Muscle of leg (tissue), 11 donors: ENCODE data around the gene CSTF1. TPM values are rescaled to one million over a fixed set of nuclear protein-coding genes. Genes with fewer than 3 reads are reported as not detected.
A peak's percentile ranks its signal among the peaks of the same experiment; 100 is the strongest.
"Not testable (repeated sequence)": the region's sequence is repeated elsewhere in the genome, so short reads cannot be mapped to it uniquely, and the experiment has no call there.

Source experiments
- DNase-seq: peaks from one replicate; pipeline ENCODE4 v3.0.0; 2013
- H3K27ac ChIP-seq: one replicate; pipeline ENCODE4 v1.5.1; 2013; ENCODE audit warnings: mild to moderate bottlenecking, low read length, control low read depth
- H3K27me3 ChIP-seq: one replicate; pipeline ENCODE4 v1.6.1; 2013; ENCODE audit warnings: low read length; ENCODE audit not compliant: control insufficient read depth, insufficient read depth
- H3K36me3 ChIP-seq: one replicate; pipeline ENCODE4 v1.6.1; 2013; ENCODE audit warnings: low read length; ENCODE audit not compliant: control insufficient read depth, insufficient read depth
- H3K4me1 ChIP-seq: one replicate; pipeline ENCODE4 v1.6.1; 2013; ENCODE audit warnings: low read length; ENCODE audit not compliant: control insufficient read depth, insufficient read depth
- H3K4me3 ChIP-seq: one replicate; pipeline ENCODE4 v1.5.1; 2013; ENCODE audit warnings: low read length, control low read depth
- H3K9me3 ChIP-seq: replicated peaks from 2 replicates; pipeline ENCODE4 v1.6.1; 2013; ENCODE audit warnings: low read depth, low read length; ENCODE audit not compliant: control insufficient read depth
- WGBS: methylation state at CpG from one replicate; pipeline ENCODE4 v1.1.5; 2013; ENCODE audit warnings: missing lambda C conversion rate; ENCODE audit not compliant: insufficient coverage; 5-methylcytosine and 5-hydroxymethylcytosine counted together
- polyA plus RNA-seq, 8 donors: library from polyadenylated mRNA; unstranded; fragments of 120-200 nt; gene quantifications; one replicate each; pipeline versions ENCODE4 v1.2.1 to v1.2.3, GENCODE V29; 2013; ENCODE audit warnings: inconsistent platforms in 1 of 8, low replicate concordance in 1 of 8; ENCODE audit not compliant: insufficient read length in 8 of 8, insufficient read depth in 1 of 8
- total RNA-seq: library from RNA; stranded (reverse); fragments of 120-200 nt; gene quantifications from one replicate; pipeline ENCODE4 v1.2.4, GENCODE V29; 2013

The CSTF1 gene
- total and polyA plus RNA-seq, 9 donors: 23.6 to 31.3 (median 28.1) TPM

DNA sequence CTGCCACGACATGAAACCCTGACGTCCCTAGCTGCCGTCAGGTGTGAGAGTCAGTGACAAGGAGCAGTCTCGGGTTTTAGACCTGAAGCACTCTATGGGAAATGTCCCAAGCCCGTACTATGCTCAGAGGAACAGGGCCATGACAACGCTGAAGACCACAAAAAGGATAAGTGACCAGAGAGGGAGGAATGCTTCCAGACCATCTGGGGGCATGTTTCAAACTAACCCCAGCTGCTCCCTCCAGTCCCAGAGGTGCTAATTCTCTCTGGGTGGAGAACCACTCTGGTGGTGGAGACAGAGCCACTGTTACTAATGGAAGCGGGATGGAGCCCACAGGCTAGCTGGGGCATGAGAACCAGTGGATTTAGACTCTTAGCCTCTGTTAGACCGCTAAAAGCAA, 9.1 kb upstream of the CSTF1 start:
- peaks cover 36% of the 10 kb centered on the region for H3K36me3 ChIP-seq
- 76% methylated on average over 6 of the region's 8 CpGs for WGBS
- H3K27ac ChIP-seq: no peak overlapping the region
- no peak overlapping the region for H3K4me3 ChIP-seq
- no peaks in the 10 kb centered on the region for H3K4me1 ChIP-seq
- no peaks in the 10 kb centered on the region for H3K27me3 ChIP-seq
- no peaks in the 10 kb centered on the region for H3K9me3 ChIP-seq
- DNase-seq: no peak

DNA sequence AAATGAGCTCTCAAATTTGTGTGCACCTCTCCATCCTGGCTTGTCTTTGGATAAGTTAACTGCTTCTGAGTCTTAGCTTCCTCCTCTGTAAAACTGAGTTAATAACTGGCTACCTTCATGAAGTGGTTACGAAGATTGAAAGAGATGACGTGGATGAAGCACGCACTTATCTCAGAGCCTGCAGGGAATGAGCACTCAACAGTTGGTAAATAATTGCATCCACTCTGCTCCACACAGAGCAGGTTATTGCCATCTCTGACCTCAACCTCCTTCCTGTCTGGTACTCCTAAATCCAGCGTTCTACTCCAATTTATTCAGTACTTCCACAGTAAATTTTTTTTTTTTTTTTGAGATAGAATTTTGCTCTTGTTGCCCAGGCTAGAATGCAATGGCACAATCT, 7.3 kb upstream of the CSTF1 start:
- DNase-seq: no peak
- Histone ChIP-seq H3K27ac (no peak overlapping the region), H3K4me3 (no peak overlapping the region), H3K27me3 (no peaks in the 10 kb centered on the region), H3K4me1 (no peaks in the 10 kb centered on the region), H3K9me3 (no peaks in the 10 kb centered on the region), H3K36me3 (peaks cover 43% of the 10 kb centered on the region)
- 100% methylated on average over 3 of the region's 4 CpGs for WGBS

DNA sequence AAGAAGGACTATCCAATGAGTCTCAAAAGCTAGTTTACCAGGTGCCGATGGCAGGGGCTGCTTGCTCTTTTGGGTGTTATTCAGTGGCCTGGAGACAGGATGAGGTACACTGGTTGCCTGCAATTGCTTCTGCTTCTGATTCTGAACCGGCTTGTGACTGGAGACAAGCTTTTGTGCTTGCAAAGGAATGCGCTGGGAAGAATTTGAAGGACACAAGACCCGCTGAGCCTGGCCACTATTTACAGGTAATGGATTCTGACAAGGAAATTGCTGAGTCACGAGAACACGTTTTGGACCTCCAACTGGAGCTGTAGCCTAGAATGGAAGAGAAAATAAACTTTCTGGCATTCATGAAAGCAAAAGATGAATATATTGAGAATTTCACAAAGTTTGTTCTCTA, 6.2 kb upstream of the CSTF1 start:
- Histone ChIP-seq H3K4me3 (no peak overlapping the region), H3K9me3 (no peaks in the 10 kb centered on the region), H3K36me3 (peaks cover 43% of the 10 kb centered on the region), H3K4me1 (peaks cover 5% of the 10 kb centered on the region), H3K27ac (no peak overlapping the region), H3K27me3 (no peaks in the 10 kb centered on the region)
- DNase-seq: no peak
- WGBS: 93% methylated on average over 4 of the region's 6 CpGs

DNA sequence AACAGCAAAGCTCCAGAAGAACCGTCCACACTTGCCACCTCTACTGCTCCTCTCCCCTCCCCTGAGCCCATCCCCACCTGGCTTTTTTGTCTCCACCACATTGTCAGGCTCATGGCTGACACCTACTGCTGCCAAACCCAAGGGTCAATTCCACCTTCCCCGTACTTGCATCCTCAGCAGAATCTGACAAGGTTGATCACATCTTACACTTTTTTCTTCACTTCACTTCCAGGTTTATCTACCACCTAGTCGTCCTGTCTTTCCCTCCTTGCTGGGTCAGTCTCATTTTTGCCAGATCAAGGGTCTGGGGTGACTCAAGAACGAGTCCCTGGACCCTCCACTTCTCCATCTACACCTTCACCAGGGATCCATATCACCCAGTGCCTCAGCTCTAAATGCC, 3.6 kb upstream of the CSTF1 start:
- H3K27ac ChIP-seq: no peak overlapping the region
- no peak for DNase-seq
- H3K36me3 ChIP-seq: peaks cover 33% of the 10 kb centered on the region
- WGBS: 71% methylated on average over 4 of the region's 4 CpGs
- H3K4me3 ChIP-seq: no peak overlapping the region
- H3K4me1 ChIP-seq: peaks cover 14% of the 10 kb centered on the region
- no peaks in the 10 kb centered on the region for H3K9me3 ChIP-seq
- no peaks in the 10 kb centered on the region for H3K27me3 ChIP-seq

DNA sequence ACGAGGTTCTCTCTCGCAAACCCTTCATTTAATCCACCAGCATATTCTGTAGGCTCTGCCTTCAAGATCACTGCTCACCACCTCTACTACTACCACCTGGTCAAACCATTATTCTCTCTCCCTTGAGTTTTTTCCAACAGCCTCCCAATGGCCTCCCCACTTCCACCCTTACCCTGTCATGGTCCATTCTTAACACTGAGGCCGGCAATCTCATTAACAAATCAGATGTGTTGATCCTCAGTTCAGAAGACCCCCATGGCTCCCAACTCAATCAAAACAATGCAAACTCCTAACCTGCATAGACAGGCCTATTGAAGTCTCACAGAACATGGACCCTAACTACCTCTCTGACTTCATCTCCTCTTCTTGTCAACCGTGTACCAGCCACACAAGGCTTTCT, 2.6 kb upstream of the CSTF1 start:
- H3K36me3 ChIP-seq: peaks cover 28% of the 10 kb centered on the region
- no peak for DNase-seq
- H3K4me3 ChIP-seq: no peak overlapping the region
- H3K27ac ChIP-seq: no peak overlapping the region
- 93% methylated on average over 4 of the region's 4 CpGs for whole genome bisulfite sequencing
- H3K4me1 ChIP-seq: peaks cover 14% of the 10 kb centered on the region
- no peaks in the 10 kb centered on the region for H3K27me3 ChIP-seq
- H3K9me3 ChIP-seq: no peaks in the 10 kb centered on the region

DNA sequence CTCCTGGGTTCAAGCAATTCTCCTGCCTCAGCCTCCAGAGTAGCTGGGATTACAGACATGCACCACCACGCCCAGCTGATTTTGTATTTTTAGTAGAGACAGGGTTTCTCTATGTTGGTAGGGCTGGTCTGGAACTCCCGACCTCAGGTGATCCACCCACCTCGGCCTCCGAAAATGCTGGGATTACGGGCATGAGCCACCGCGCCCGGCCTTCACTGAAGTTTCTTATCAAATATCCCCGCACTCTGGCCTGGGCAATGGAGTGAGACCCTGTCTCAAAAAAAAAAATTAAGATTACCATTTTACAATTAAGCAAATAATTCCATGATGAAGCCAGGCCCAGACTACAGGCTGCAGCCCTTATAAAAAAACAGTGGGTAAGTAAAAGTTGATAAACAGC, 2.0 kb upstream of the CSTF1 start:
- 94% methylated on average over 6 of the region's 9 CpGs for WGBS
- H3K9me3 ChIP-seq, DNase-seq, H3K4me3 ChIP-seq, H3K27ac ChIP-seq, H3K27me3 ChIP-seq: not testable (repeated sequence)
- H3K4me1 ChIP-seq: peaks cover 14% of the 10 kb centered on the region
- H3K36me3 ChIP-seq: peaks cover 24% of the 10 kb centered on the region

DNA sequence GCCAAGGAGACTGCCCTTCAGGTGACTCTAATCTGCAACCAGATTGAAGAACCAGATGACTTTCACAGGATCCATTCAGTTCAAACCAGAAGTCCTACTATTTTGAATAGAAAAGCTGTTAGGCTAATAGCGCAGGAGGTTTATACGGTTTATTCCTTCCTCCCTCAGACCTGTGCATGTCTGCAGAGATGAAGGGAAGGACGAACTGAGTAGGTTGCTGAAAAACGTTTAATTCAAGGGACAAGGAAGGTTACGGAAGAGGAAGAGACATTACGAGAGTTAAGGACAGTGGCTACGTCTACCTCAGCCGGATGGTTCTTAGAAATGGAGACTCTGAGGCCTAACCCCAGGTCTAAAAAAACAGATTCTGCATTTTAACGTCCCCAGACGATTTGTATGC, 1.4 kb upstream of the CSTF1 start:
- Histone ChIP-seq H3K4me1 (peaks cover 14% of the 10 kb centered on the region), H3K27ac (no peak overlapping the region), H3K9me3 (no peaks in the 10 kb centered on the region), H3K36me3 (peaks cover 26% of the 10 kb centered on the region), H3K27me3 (no peaks in the 10 kb centered on the region), H3K4me3 (peak overlapping the region; percentile 71)
- WGBS: 6% methylated on average over 8 of the region's 10 CpGs
- no peak for DNase-seq

DNA sequence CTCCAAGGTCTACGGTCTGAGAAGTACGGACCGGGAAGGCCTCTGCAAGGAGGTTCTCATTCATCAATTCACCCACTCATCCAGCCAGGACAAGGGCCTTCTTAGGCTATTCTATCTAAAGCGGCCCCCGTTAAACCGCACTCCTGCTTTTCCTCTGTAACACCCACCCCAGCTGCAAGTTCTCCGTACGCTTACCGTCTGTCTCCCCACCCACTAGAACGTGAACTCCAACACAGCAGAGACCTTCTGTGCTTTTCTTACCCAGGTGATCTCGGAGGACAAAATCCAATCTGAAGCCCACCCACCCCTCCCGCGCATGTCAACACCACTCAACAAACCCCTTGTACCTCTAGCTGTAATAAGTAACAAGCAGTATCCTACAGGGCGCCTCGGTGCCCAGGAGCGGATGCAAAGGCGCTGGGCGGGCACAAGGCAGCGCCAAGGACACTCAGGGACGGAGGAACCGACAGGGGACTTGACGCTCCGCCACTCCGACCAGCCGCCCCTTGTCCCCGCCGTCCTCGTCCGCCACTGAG, 781 bp upstream of the CSTF1 start:
- Histone ChIP-seq H3K36me3 (peaks cover 24% of the 10 kb centered on the region), H3K9me3 (no peaks in the 10 kb centered on the region), H3K4me3 (peak overlapping the region; percentile 71), H3K27ac (peak overlapping the region; percentile 95), H3K27me3 (no peaks in the 10 kb centered on the region), H3K4me1 (peaks cover 14% of the 10 kb centered on the region)
- WGBS: under 1% methylated on average over 27 of the region's 29 CpGs
- DNase-seq: no peak

DNA sequence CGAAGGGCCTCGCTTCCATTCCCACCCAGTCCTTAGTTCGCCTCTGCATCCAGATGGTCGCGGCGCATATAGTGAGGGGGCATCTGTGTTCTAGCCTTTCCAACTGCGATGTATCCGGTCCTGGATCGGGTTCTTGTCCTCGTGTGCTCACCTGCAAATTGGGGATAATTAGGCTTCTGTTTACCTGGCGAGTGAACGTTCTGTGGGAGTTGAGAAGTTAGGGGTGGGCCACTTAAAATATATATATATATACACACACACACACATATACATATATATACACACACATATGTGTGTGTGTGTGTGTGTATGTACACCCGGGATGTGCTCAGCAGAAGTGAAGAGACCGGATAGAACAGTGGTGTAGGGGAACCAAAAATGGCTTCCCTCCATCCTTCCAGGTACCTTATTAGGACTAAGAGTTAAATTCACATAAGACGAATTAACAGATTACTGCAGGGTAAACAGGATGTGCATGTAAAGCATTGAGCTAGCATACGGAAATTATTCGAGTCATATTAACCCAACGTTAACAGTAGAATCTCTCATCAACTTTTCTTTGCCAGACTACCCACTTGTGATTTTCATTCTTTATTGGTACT, 537 bp downstream of the CSTF1 start:
- peaks cover 35% of the 10 kb centered on the region for H3K36me3 ChIP-seq
- WGBS: no CpG with 5 or more reads among the region's 18 CpGs
- no peak for DNase-seq
- peaks cover 14% of the 10 kb centered on the region for H3K4me1 ChIP-seq
- H3K27me3 ChIP-seq: no peaks in the 10 kb centered on the region
- peak overlapping the region; percentile 95 for H3K27ac ChIP-seq
- H3K4me3 ChIP-seq: peak overlapping the region; percentile 71
- H3K9me3 ChIP-seq: no peaks in the 10 kb centered on the region

DNA sequence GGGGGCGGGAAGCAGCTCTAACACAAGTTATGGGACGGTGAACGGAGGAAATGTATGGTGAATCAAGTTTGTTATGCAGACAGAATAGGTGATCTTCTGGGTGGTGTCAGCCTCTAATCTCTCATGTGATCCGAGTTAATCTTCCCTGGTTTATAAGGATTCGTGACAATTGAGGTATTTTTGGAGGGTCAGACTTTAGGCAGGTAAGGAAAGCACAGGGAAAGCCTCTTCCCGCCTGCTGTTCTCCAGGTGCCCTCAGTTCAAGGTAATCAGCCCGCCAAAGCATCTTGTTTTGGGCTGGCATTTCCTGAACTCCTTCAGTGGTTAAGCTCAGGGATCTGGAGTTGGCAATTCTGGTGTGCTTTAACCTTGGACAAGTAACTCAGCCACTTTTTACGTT, 1.2 kb downstream of the CSTF1 start:
- Histone ChIP-seq H3K9me3 (no peaks in the 10 kb centered on the region), H3K4me3 (peak overlapping the region; percentile 71), H3K4me1 (peaks cover 14% of the 10 kb centered on the region), H3K36me3 (peaks cover 36% of the 10 kb centered on the region), H3K27ac (no peak overlapping the region), H3K27me3 (no peaks in the 10 kb centered on the region)
- no peak for DNase-seq
- WGBS: 72% methylated on average over 5 of the region's 8 CpGs

DNA sequence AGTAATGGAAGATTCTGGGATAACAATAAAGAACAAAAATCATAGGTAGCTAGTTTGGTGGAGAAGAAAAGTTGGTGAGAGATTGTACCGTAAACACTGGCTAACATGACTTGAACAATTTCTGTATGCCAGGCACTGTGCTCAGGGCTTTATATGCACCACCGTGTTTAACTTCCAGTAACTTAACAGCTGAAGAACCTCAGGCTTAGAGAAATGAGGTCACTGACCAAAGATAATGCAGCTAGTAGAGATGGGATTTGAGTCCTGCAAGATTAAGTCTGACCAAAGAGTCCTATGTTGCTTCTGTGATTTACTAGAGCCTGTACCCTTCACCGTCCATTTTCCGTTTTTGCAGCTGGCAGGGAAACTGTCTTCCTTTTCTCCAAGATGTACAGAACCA, 2.7 kb downstream of the CSTF1 start:
- peak; percentile 15 for DNase-seq
- H3K36me3 ChIP-seq: peaks cover 37% of the 10 kb centered on the region

More for the DNA sequence above, 2.7 kb downstream of the CSTF1 start:
- Histone ChIP-seq H3K27ac (no peak overlapping the region), H3K4me1 (peaks cover 14% of the 10 kb centered on the region), H3K4me3 (no peak overlapping the region), H3K27me3 (no peaks in the 10 kb centered on the region), H3K9me3 (no peaks in the 10 kb centered on the region)
- 87% methylated on average over 2 of the region's 4 CpGs for WGBS
